ENCODE measurements around the gene CD79B. TPM values are rescaled to one million over a fixed set of nuclear protein-coding genes. Genes with fewer than 3 reads are reported as not detected.
"Not testable (repeated sequence)": the region's sequence is repeated elsewhere in the genome, so short reads cannot be mapped to it uniquely, and the experiment has no call there.

CD79B gene
- total RNA-seq, 1 donor from 2014 or later = not detected

DNA sequence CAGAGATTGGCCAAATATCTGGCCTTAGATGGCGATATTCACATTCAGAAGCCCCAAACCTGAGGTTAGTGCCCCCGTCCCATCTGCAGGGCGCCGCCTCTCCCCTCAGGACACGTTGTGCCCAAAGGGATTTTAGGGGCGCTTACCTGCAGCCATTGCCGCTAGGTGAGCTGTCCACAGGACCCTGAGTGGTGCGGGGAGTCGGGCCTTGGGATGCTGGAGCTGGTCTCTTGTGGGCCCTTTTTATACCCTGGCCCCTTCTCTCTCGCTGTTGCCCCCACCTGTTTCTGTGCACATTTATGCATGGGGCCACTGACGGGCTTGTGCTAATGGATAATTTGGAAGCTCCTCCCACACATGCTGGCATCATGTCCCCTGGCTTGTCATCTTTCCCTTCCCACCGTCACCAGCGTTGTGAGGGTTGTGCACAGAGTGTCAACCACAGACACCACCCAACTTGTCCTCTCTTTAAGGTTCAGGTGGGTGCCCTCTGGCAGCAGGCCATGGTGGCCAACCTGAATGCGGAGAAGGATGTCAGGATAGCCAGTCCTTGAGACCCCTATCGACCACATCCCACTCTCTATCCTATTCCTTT is 21.0 kb downstream of the CD79B start, which contains the start of gene CSHL1:
Gene CSHL1, minus strand, starts transcription at position 218 of the 595 bp plus-strand sequence. Its CDS starts 62 bp downstream, at position 156.
- no peak within 1 kb of the TSS for H3K4me3 Mint-ChIP-seq
- H3K27me3 ChIP-seq = no peaks in the 10 kb centered on the region
- no peaks in the 10 kb centered on the region for H3K4me1 Mint-ChIP-seq
- H3F3A ChIP-seq (ENCODE audit: low read depth) = no peaks in the 10 kb centered on the region
- H3K27ac ChIP-seq = no peak within 1 kb of the TSS
- no peaks in the 10 kb centered on the region for H3K27me3 Mint-ChIP-seq (ENCODE audit: insufficient read depth, low read depth)
- TF ChIP-seq EZH2 (IDR thresholded peaks at IDR 0.05) = no peak
- TF ChIP-seq, protein P1, sequence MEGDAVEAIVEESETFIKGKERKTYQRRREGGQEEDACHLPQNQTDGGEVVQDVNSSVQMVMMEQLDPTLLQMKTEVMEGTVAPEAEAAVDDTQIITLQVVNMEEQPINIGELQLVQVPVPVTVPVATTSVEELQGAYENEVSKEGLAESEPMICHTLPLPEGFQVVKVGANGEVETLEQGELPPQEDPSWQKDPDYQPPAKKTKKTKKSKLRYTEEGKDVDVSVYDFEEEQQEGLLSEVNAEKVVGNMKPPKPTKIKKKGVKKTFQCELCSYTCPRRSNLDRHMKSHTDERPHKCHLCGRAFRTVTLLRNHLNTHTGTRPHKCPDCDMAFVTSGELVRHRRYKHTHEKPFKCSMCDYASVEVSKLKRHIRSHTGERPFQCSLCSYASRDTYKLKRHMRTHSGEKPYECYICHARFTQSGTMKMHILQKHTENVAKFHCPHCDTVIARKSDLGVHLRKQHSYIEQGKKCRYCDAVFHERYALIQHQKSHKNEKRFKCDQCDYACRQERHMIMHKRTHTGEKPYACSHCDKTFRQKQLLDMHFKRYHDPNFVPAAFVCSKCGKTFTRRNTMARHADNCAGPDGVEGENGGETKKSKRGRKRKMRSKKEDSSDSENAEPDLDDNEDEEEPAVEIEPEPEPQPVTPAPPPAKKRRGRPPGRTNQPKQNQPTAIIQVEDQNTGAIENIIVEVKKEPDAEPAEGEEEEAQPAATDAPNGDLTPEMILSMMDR (IDR thresholded peaks at IDR 0.05) = no peak
- TF ChIP-seq EZH2phosphoT487 (IDR thresholded peaks at IDR 0.05) = no peak
- H3K27ac Mint-ChIP-seq = no peak within 1 kb of the TSS
- no peaks in the 10 kb centered on the region for H4K20me1 ChIP-seq (ENCODE audit: low read depth)
- no peak for DNase-seq (ENCODE audit: low spot score)
- no peak within 1 kb of the TSS for H2AFZ ChIP-seq (replicated peaks)
- H3K36me3 Mint-ChIP-seq = no peaks in the 10 kb centered on the region
- H3K9me3 ChIP-seq (ENCODE audit: low read depth) = no peaks in the 10 kb centered on the region
- no peak within 1 kb of the TSS for H3K4me3 ChIP-seq
- no peaks in the 10 kb centered on the region for H3K4me1 ChIP-seq
- no peaks in the 10 kb centered on the region for H3K36me3 ChIP-seq
- no peak within 1 kb of the TSS for H3K9ac ChIP-seq
- no peaks in the 10 kb centered on the region for H3K9me3 Mint-ChIP-seq
- no peak within 1 kb of the TSS for H3K4me2 ChIP-seq
- no peaks in the 10 kb centered on the region for H3K79me2 ChIP-seq (ENCODE audit: low read depth)

DNA sequence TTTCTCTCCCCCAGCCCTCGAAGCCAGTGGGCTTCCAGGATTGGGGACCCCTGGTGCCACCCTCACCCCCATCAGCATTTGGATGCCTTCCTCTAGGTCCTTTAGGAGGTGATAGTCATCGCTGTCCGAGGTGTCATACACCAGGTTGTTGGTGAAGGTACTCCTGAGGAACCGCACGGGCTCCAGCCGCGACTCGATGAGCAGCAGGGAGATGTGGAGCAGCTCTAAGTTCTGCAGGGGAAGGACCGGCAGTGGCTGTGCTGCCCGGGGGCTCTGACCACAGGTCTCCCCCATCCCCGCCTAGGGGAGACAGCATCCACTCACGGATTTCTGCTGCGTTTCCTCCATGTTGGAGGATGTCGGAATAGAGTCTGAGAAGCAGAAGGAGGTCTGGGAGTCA is 22.0 kb downstream of the CD79B start:
- no peak overlapping the region for H3K4me3 Mint-ChIP-seq
- TF ChIP-seq EZH2 (IDR thresholded peaks at IDR 0.05) (no peak), EZH2phosphoT487 (IDR thresholded peaks at IDR 0.05) (no peak)
- TF ChIP-seq, protein P1 (IDR thresholded peaks at IDR 0.05) = no peak
- H3K36me3 Mint-ChIP-seq = no peaks in the 10 kb centered on the region
- no peak overlapping the region for H3K27ac Mint-ChIP-seq
- no peaks in the 10 kb centered on the region for H3K9me3 Mint-ChIP-seq
- H4K20me1 ChIP-seq (ENCODE audit: low read depth) = no peaks in the 10 kb centered on the region
- DNase-seq (ENCODE audit: low spot score) = no peak
- H3K4me1 ChIP-seq = no peaks in the 10 kb centered on the region
- no peaks in the 10 kb centered on the region for H3K79me2 ChIP-seq (ENCODE audit: low read depth)
- no peaks in the 10 kb centered on the region for H3K27me3 ChIP-seq
- H3K4me3 ChIP-seq = no peak overlapping the region
- no peak overlapping the region for H3K9ac ChIP-seq
- no peak overlapping the region for H3K27ac ChIP-seq
- H3F3A ChIP-seq (ENCODE audit: low read depth) = no peaks in the 10 kb centered on the region
- no peaks in the 10 kb centered on the region for H3K4me1 Mint-ChIP-seq
- no peaks in the 10 kb centered on the region for H3K36me3 ChIP-seq
- H3K4me2 ChIP-seq = no peak overlapping the region
- H3K27me3 Mint-ChIP-seq (ENCODE audit: insufficient read depth, low read depth) = no peaks in the 10 kb centered on the region
- H3K9me3 ChIP-seq (ENCODE audit: low read depth) = no peaks in the 10 kb centered on the region
- H2AFZ ChIP-seq (replicated peaks) = no peak overlapping the region

DNA sequence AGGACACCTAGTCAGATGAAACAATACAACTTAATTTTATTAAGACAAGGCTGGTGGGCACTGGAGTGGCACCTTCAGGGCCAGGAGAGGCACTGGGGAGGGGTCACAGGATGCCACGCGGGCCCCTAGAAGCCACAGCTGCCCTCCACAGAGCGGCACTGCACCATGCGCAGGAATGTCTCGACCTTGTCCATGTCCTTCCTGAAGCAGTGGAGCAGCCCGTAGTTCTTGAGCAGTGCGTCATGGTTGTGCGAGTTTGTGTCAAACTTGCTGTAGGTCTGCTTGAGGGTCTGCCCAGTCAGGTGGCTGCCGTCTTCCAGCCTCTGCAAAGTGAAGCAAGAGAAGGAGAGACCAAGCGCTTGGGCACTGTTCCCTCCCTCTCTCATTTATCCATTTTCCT is 22.5 kb downstream of the CD79B start:
- not testable (repeated sequence) for H3K9me3 ChIP-seq (ENCODE audit: low read depth); H3K27me3 ChIP-seq; H3F3A ChIP-seq (ENCODE audit: low read depth); H3K4me3 ChIP-seq; H3K36me3 Mint-ChIP-seq; H3K4me2 ChIP-seq; H3K9ac ChIP-seq; H3K4me1 ChIP-seq; H3K79me2 ChIP-seq (ENCODE audit: low read depth); H3K9me3 Mint-ChIP-seq; H3K27ac ChIP-seq; H4K20me1 ChIP-seq (ENCODE audit: low read depth); H3K4me3 Mint-ChIP-seq; H3K27ac Mint-ChIP-seq; H3K27me3 Mint-ChIP-seq (ENCODE audit: insufficient read depth, low read depth); H2AFZ ChIP-seq (replicated peaks); DNase-seq (ENCODE audit: low spot score); H3K36me3 ChIP-seq; H3K4me1 Mint-ChIP-seq

DNA sequence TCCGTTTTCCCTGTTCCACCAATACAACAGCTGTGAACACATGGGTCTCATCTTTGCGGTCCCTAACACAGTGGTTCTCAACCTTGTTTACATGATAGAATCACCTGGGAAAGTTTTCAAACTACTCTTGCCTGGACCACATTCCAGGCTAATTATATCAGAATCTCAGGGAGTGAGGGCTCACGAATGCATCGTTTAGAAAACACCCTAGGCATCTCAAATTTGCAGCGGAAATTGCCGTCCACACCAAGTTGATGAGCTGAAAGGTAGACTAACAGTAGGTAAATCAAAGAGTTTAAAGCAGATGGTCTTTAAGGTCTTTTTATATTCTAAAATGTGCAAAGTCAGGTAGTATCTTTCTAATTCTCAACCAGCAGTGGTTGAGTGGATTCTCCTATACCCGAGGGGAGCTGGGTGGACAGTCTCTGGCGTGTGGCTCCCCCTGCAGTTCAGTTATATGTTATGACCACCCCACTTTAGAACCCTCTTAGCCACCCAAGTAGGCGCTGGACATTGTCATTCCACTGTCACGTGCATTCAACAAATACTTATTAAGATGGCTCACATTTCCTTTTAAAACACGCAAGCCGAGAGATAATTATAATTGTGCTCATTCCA is 24.9 kb downstream of the CD79B start:
- not testable (repeated sequence) for H3K4me2 ChIP-seq; H3K27ac ChIP-seq; H3K9ac ChIP-seq; H3K9me3 Mint-ChIP-seq; H2AFZ ChIP-seq (replicated peaks); H3K9me3 ChIP-seq (ENCODE audit: low read depth); H3F3A ChIP-seq (ENCODE audit: low read depth); H3K27me3 ChIP-seq; H3K79me2 ChIP-seq (ENCODE audit: low read depth); H3K27ac Mint-ChIP-seq; H3K4me3 ChIP-seq; H3K27me3 Mint-ChIP-seq (ENCODE audit: insufficient read depth, low read depth); H3K4me1 ChIP-seq; H3K4me3 Mint-ChIP-seq; H4K20me1 ChIP-seq (ENCODE audit: low read depth); H3K36me3 ChIP-seq; H3K4me1 Mint-ChIP-seq; H3K36me3 Mint-ChIP-seq
- TF ChIP-seq, protein P1 (IDR thresholded peaks at IDR 0.05) = peak; percentile 53
- peak; percentile 42 for DNase-seq (ENCODE audit: low spot score)

DNA sequence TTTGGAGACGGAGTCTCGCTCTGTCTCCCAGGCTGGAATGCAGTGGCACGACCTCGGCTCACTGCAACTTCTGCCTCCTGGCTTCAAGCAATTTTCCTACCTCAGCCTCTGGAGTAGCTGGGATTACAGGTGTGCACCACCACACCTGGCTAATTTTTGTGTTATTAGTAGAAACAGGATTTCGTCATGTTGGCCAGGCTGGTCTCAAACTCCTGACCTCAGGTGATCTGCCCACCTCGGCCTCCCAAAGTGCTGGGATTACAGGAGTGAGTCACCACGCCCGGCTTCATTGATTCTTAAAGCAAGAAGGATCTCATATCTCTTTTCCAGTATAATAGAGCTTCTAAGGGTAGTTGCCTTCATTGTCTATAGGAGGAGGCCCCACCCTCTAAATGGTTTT is 27.3 kb downstream of the CD79B start:
- not testable (repeated sequence) for H3K27ac Mint-ChIP-seq; H3K27ac ChIP-seq; H3F3A ChIP-seq (ENCODE audit: low read depth); H3K4me3 ChIP-seq; H3K27me3 Mint-ChIP-seq (ENCODE audit: insufficient read depth, low read depth); H3K4me1 Mint-ChIP-seq; H3K36me3 Mint-ChIP-seq; DNase-seq (ENCODE audit: low spot score); H3K27me3 ChIP-seq; H3K4me1 ChIP-seq; H2AFZ ChIP-seq (replicated peaks); H3K9ac ChIP-seq; H3K79me2 ChIP-seq (ENCODE audit: low read depth); H3K4me3 Mint-ChIP-seq; H4K20me1 ChIP-seq (ENCODE audit: low read depth); H3K4me2 ChIP-seq; H3K9me3 Mint-ChIP-seq; H3K36me3 ChIP-seq; H3K9me3 ChIP-seq (ENCODE audit: low read depth)

Measured in neural progenitor cell (in vitro differentiated cells).